WTC11 (cell line): Measurements from ENCODE around the gene PTPN7. TPM values are rescaled to one million over a fixed set of nuclear protein-coding genes. Genes with fewer than 3 reads are reported as not detected.

Source experiments
- ATAC-seq: fragments of 200-7000 bp; cut with Tn5 transposase; 2 replicates; pipeline ENCODE4 v1.10.0; 2021; ENCODE audit warnings: mild to moderate bottlenecking, moderate library complexity
- CTCF ChIA-PET: fragments of 300-600 bp; sonication (Branson Sonifier 250); formaldehyde crosslinking; loops from one replicate; lab custom pipeline; 2021; ENCODE audit warnings: antibody characterized with exemption; lab: Charles Lee
- POLR2A ChIA-PET: fragments of 350-600 bp; sonication (Branson Sonifier 250); formaldehyde crosslinking; loops from one replicate; lab custom pipeline; 2021; ENCODE audit warnings: antibody characterized with exemption; lab: Charles Lee
- DNase-seq: peaks from one replicate; pipeline ENCODE4 v3.0.0; 2021; ENCODE audit warnings: low spot score
- H3K27ac Mint-ChIP-seq: 2 replicates; pipeline ENCODE4 v1.8.0; 2021; ENCODE audit warnings: mixed read lengths
- H3K27me3 Mint-ChIP-seq: 2 replicates; pipeline ENCODE4 v1.8.0; 2021; ENCODE audit warnings: low read depth, mild to moderate bottlenecking, moderate library complexity, mixed read lengths
- H3K36me3 Mint-ChIP-seq: 2 replicates; pipeline ENCODE4 v1.8.0; 2021; ENCODE audit warnings: mixed read lengths
- H3K4me1 Mint-ChIP-seq: 2 replicates; pipeline ENCODE4 v1.8.0; 2022; ENCODE audit warnings: mixed read lengths
- H3K4me3 Mint-ChIP-seq: 2 replicates; pipeline ENCODE4 v1.8.0; 2021; ENCODE audit warnings: mild to moderate bottlenecking, moderate library complexity, mixed read lengths
- H3K9me3 Mint-ChIP-seq: 2 replicates; pipeline ENCODE4 v1.8.0; 2021; ENCODE audit warnings: mixed read lengths
- E2F4 ChIP-seq: sonication (generic); formaldehyde crosslinking; IDR thresholded peaks from 2 replicates; pipeline ENCODE4 v1.8.1; 2022; ENCODE audit warnings: low read depth, mild to moderate bottlenecking, moderate library complexity, missing genetic modification reagents, borderline replicate concordance
- EMX1 ChIP-seq: fragments of 250-450 bp; sonication (Bioruptor Pico); IDR thresholded peaks from 2 replicates; pipeline ENCODE4 v1.8.0; 2021; ENCODE audit warnings: mild to moderate bottlenecking
- HMGXB4 ChIP-seq: sonication (generic); formaldehyde crosslinking; IDR thresholded peaks from 2 replicates; pipeline ENCODE4 v1.8.1; 2023; ENCODE audit warnings: mild to moderate bottlenecking, moderate library complexity, missing genetic modification reagents
- IRF1 ChIP-seq: sonication (generic); formaldehyde crosslinking; IDR thresholded peaks from 2 replicates; pipeline ENCODE4 v1.8.0; 2023; ENCODE audit warnings: missing genetic modification reagents
- MYBL2 ChIP-seq: sonication (generic); formaldehyde crosslinking; IDR thresholded peaks from 2 replicates; pipeline ENCODE4 v1.8.1; 2023; ENCODE audit warnings: mild to moderate bottlenecking, moderate library complexity, missing genetic modification reagents
- OVOL2 ChIP-seq: fragments of 250-450 bp; sonication (Bioruptor Pico); IDR thresholded peaks from 2 replicates; pipeline ENCODE4 v1.9.0; 2021; ENCODE audit warnings: mild to moderate bottlenecking, borderline replicate concordance
- PRDM15 ChIP-seq: sonication (generic); formaldehyde crosslinking; IDR thresholded peaks from 2 replicates; pipeline ENCODE4 v1.8.0; 2022; ENCODE audit warnings: missing genetic modification reagents
- PRRX2 ChIP-seq: fragments of 250-450 bp; sonication (Bioruptor Pico); IDR thresholded peaks from 2 replicates; pipeline ENCODE4 v1.8.0; 2021; ENCODE audit warnings: mild to moderate bottlenecking
- SOX15 ChIP-seq: fragments of 250-450 bp; sonication (Bioruptor Pico); IDR thresholded peaks from 2 replicates; pipeline ENCODE4 v1.9.0; 2021; ENCODE audit warnings: mild to moderate bottlenecking
- ZNF219 ChIP-seq: sonication (generic); formaldehyde crosslinking; IDR thresholded peaks from 2 replicates; pipeline ENCODE4 v1.8.0; 2023; ENCODE audit warnings: missing genetic modification reagents, mild to moderate bottlenecking, borderline replicate concordance
- ZNF317 ChIP-seq: sonication (generic); formaldehyde crosslinking; IDR thresholded peaks from 2 replicates; pipeline ENCODE4 v1.8.1; 2023; ENCODE audit warnings: low read depth, mild to moderate bottlenecking, moderate library complexity, missing genetic modification reagents, borderline replicate concordance
- ZNF396 ChIP-seq: fragments of 250-450 bp; sonication (Bioruptor Pico); IDR thresholded peaks from 2 replicates; pipeline ENCODE4 v1.8.0; 2021; ENCODE audit warnings: mild to moderate bottlenecking, moderate library complexity, borderline replicate concordance
- ZNF416 ChIP-seq: fragments of 250-450 bp; sonication (Bioruptor Pico); IDR thresholded peaks from 2 replicates; pipeline ENCODE4 v1.9.0; 2021; ENCODE audit warnings: mild to moderate bottlenecking, inconsistent platforms
- ZNF423 ChIP-seq: fragments of 250-450 bp; sonication (Bioruptor Pico); IDR thresholded peaks from 2 replicates; pipeline ENCODE4 v2.1.2; 2022; ENCODE audit warnings: mild to moderate bottlenecking, moderate library complexity
- total RNA-seq: library from RNA; stranded (reverse); gene quantifications from 3 replicates; pipeline ENCODE4 v1.2.3, GENCODE V29; 2021
- TF ChIP-seq, protein P1 (sequence below): sonication (generic); formaldehyde crosslinking; IDR thresholded peaks from 2 replicates; pipeline ENCODE4 v1.8.0; 2022; ENCODE audit warnings: mild to moderate bottlenecking, missing genetic modification reagents

The PTPN7 gene
- total RNA-seq, 1 experiment from 2014 or later, result 0.98 TPM

GRCh38 chr1:202187697-202188407 is 27.4 kb upstream of the PTPN7 start (continued):
- TF ChIP-seq, protein P1, sequence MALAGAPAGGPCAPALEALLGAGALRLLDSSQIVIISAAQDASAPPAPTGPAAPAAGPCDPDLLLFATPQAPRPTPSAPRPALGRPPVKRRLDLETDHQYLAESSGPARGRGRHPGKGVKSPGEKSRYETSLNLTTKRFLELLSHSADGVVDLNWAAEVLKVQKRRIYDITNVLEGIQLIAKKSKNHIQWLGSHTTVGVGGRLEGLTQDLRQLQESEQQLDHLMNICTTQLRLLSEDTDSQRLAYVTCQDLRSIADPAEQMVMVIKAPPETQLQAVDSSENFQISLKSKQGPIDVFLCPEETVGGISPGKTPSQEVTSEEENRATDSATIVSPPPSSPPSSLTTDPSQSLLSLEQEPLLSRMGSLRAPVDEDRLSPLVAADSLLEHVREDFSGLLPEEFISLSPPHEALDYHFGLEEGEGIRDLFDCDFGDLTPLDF (CRISPR knock-in tag), result no peak
- TF ChIP-seq HMGXB4 (CRISPR knock-in tag) (no peak), PRDM15 (no peak), E2F4 (CRISPR knock-in tag) (no peak), ZNF423 (CRISPR knock-in tag) (no peak)
- TF ChIP-seq, all 79 proteins: peak for 0

DNA sequence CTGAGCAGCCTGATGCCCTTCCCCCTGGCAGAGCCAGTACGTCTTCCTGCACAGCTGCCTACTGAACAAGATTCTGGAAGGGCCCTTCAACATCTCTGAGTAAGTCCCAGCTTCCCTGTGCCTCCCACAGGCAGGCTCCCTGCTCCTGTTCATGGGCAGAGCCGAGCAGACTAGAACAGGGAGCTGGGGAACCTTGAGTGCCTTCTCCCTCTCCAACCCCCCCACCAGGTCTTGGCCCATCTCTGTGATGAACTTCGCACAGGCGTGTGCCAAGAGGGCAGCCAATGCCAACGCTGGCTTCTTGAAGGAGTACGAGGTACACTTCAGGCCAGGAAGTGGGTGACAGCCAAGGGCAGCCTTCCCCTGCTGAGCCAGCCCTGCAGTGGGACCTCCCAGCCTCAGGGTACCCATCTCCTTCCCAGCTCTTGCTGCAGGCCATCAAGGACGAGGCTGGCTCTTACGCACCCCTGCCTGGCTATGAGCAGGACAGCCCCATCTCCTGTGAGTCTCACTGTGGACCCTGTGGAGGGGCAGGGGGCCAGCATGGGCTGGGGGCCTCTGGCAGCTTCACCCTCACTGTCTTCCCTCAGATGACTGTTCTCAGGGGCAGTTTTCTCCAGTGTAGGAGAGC is 26.8 kb upstream of the PTPN7 start:
- no peaks in the 10 kb centered on the region for H3K36me3 Mint-ChIP-seq
- no peak for ATAC-seq
- DNase-seq, result no peak
- H3K27ac Mint-ChIP-seq, result no peak overlapping the region
- peaks cover 13% of the 10 kb centered on the region for H3K4me1 Mint-ChIP-seq
- H3K4me3 Mint-ChIP-seq, result no peak overlapping the region
- H3K27me3 Mint-ChIP-seq, result peaks cover 4% of the 10 kb centered on the region; the same call in 1 of the 2 replicates
- no peak for TF ChIP-seq OVOL2
- no peak for TF ChIP-seq ZNF317 (CRISPR knock-in tag)
- no peak for TF ChIP-seq PRRX2 (CRISPR knock-in tag)
- TF ChIP-seq ZNF219, result no peak
- TF ChIP-seq ZNF396, result no peak
- no peak for TF ChIP-seq SOX15 (CRISPR knock-in tag)
- no peak for TF ChIP-seq IRF1 (CRISPR knock-in tag)
- TF ChIP-seq MYBL2 (CRISPR knock-in tag), result no peak
- no peak for TF ChIP-seq EMX1 (CRISPR knock-in tag)
- TF ChIP-seq ZNF416 (CRISPR knock-in tag), result no peak
- TF ChIP-seq, all 79 proteins: peak for 0
- no peaks in the 10 kb centered on the region for H3K9me3 Mint-ChIP-seq
- POLR2A ChIA-PET, result interaction anchor here (0.5 kb wide), 1 partner anchor 1810 kb away, joined by 3 read pairs; no protein-coding TSS in a partner anchor
- CTCF ChIA-PET, result interaction anchor here (2.3 to 3.8 kb wide), 4 partner anchors 7 to 128 kb away, joined by 11 to 49 read pairs (median 22); no protein-coding TSS in a partner anchor
